T-helper 2 cell treated with Interferon-gamma antibody and Interleukin-4, amounts not matched to agents 5 μg/mL and 100 μg/mL, for 36 hours (primary cell): Measurements from ENCODE around the gene CARD11.

Source experiments
- DNase-seq: peaks from one replicate; pipeline ENCODE4 v3.0.0; 2021; ENCODE audit warnings: low spot score
- H3K27ac Mint-ChIP-seq: one replicate; pipeline ENCODE4 v1.8.0; 2021; ENCODE audit warnings: mild to moderate bottlenecking, mixed read lengths
- H3K27me3 Mint-ChIP-seq: one replicate; pipeline ENCODE4 v1.8.0; 2021; ENCODE audit warnings: low read depth, mixed read lengths
- H3K36me3 Mint-ChIP-seq: one replicate; pipeline ENCODE4 v1.8.0; 2021; ENCODE audit warnings: low read depth, mixed read lengths
- H3K4me1 Mint-ChIP-seq: one replicate; pipeline ENCODE4 v1.8.0; 2021; ENCODE audit warnings: low read depth, mixed read lengths
- H3K4me3 Mint-ChIP-seq: one replicate; pipeline ENCODE4 v1.8.0; 2022; ENCODE audit warnings: mild to moderate bottlenecking, moderate library complexity, mixed read lengths
- H3K9me3 Mint-ChIP-seq: one replicate; pipeline ENCODE4 v1.8.0; 2021; ENCODE audit warnings: mixed read lengths

Gene CARD11

DNA sequence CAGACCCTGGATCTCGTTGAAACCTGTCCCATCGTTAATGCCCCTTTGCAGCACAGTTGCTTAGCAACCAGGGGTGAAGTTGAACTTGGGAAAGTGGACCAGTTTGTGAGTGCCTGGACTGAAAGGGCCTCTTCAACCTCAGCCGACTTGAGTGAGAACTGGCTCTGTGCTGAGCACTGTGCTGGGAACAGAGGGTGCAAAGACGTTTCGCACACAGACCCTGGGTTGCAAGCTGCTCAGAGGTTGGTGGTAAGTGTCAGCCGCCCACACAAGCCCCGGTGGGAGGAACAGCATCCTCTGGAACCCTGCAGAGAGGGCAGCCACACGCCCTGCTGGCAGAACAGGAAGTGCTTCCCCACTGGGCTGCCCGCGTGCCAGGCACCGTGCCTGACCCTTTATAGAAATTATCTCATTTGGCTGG is 89.2 kb downstream of the CARD11 start:
- H3K27ac Mint-ChIP-seq, result peak overlapping the region; percentile 62
- H3K4me3 Mint-ChIP-seq, result peak overlapping the region; percentile 35
- peaks cover 59% of the 10 kb centered on the region for H3K4me1 Mint-ChIP-seq
- no peak for DNase-seq
- peaks cover 19% of the 10 kb centered on the region for H3K9me3 Mint-ChIP-seq
- no peaks in the 10 kb centered on the region for H3K27me3 Mint-ChIP-seq
- peaks cover 82% of the 10 kb centered on the region for H3K36me3 Mint-ChIP-seq

GRCh38 chr7:2953588-2954407 is 89.9 kb downstream of the CARD11 start:
- Mint-ChIP-seq H3K4me1 (peaks cover 55% of the 10 kb centered on the region), H3K36me3 (peaks cover 81% of the 10 kb centered on the region), H3K27me3 (no peaks in the 10 kb centered on the region), H3K4me3 (no peak overlapping the region), H3K27ac (peak overlapping the region; percentile 62), H3K9me3 (peaks cover 21% of the 10 kb centered on the region)
- no peak for DNase-seq

GRCh38 chr7:2953099-2953498 is 90.6 kb downstream of the CARD11 start:
- H3K9me3 Mint-ChIP-seq, result peaks cover 21% of the 10 kb centered on the region
- H3K36me3 Mint-ChIP-seq, result peaks cover 81% of the 10 kb centered on the region
- H3K4me3 Mint-ChIP-seq, result no peak overlapping the region
- no peak overlapping the region for H3K27ac Mint-ChIP-seq
- H3K27me3 Mint-ChIP-seq, result no peaks in the 10 kb centered on the region
- H3K4me1 Mint-ChIP-seq, result peaks cover 52% of the 10 kb centered on the region
- no peak for DNase-seq

DNA sequence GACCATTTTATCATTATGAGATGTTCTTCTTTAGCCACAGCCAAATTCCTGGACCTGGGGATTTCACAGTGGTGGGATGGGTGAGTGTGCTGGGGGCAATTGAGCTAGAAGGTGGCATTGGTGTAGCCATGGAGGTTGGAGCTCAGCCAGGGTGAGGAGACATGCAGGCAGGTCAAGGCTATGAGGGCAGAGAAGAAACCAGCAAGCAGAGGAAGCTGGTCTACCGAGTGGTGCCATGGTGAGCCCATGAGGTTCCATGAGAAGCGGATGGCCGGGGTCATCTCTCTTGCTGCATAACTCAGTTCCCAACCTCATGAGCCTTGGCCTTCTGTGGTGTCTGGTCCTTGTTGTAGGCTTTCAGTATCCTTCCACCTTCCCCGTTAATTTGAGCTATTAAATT is 91.4 kb downstream of the CARD11 start:
- Mint-ChIP-seq H3K9me3 (peaks cover 21% of the 10 kb centered on the region), H3K36me3 (peaks cover 81% of the 10 kb centered on the region), H3K4me3 (no peak overlapping the region), H3K4me1 (peaks cover 47% of the 10 kb centered on the region), H3K27ac (no peak overlapping the region), H3K27me3 (no peaks in the 10 kb centered on the region)
- DNase-seq, result no peak

DNA sequence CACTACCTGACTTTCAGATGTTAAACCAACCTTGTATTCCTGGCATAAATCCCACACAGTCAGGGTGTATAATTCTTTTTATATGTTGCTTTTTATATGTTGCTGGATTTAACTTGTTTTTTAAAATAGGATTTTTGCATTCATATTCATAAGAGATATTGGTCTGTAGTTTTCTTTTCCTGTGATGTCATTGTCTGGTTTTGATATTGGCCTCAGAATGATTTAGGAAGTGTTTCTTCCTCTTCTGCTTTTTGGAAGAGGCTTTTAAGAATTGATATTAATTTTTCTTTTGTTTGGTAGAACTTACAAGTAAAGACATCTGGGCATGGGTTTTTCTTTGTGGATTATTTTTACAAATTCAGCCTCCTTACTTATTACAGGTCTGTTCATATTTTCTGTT is 93.1 kb downstream of the CARD11 start:
- H3K9me3 Mint-ChIP-seq, result peaks cover 21% of the 10 kb centered on the region
- H3K27ac Mint-ChIP-seq, result no peak overlapping the region
- no peaks in the 10 kb centered on the region for H3K27me3 Mint-ChIP-seq
- H3K36me3 Mint-ChIP-seq, result peaks cover 88% of the 10 kb centered on the region
- DNase-seq, result no peak
- H3K4me3 Mint-ChIP-seq, result no peak overlapping the region
- H3K4me1 Mint-ChIP-seq, result peaks cover 34% of the 10 kb centered on the region

GRCh38 chr7:2948749-2949148 is 94.9 kb downstream of the CARD11 start:
- no peaks in the 10 kb centered on the region for H3K27me3 Mint-ChIP-seq
- DNase-seq, result no peak
- peaks cover 21% of the 10 kb centered on the region for H3K9me3 Mint-ChIP-seq
- peaks cover 18% of the 10 kb centered on the region for H3K4me1 Mint-ChIP-seq
- H3K4me3 Mint-ChIP-seq, result no peak overlapping the region
- H3K36me3 Mint-ChIP-seq, result peaks cover 85% of the 10 kb centered on the region
- no peak overlapping the region for H3K27ac Mint-ChIP-seq

- Mint-ChIP-seq H3K4me1 (peaks cover 16% of the 10 kb centered on the region), H3K9me3 (peaks cover 21% of the 10 kb centered on the region), H3K36me3 (peaks cover 81% of the 10 kb centered on the region), H3K27ac (no peak overlapping the region), H3K4me3 (no peak overlapping the region), H3K27me3 (no peaks in the 10 kb centered on the region)
- DNase-seq, result no peak
Observed at GRCh38 chr7:2947058-2947780, 96.4 kb downstream of the CARD11 start.

- Mint-ChIP-seq H3K4me1 (peaks cover 5% of the 10 kb centered on the region), H3K27me3 (no peaks in the 10 kb centered on the region), H3K9me3 (peaks cover 10% of the 10 kb centered on the region), H3K4me3 (no peak overlapping the region), H3K36me3 (peaks cover 68% of the 10 kb centered on the region), H3K27ac (peak overlapping the region; percentile 1)
- no peak for DNase-seq
Observed at GRCh38 chr7:2945171-2945570, 98.5 kb downstream of the CARD11 start.

DNA sequence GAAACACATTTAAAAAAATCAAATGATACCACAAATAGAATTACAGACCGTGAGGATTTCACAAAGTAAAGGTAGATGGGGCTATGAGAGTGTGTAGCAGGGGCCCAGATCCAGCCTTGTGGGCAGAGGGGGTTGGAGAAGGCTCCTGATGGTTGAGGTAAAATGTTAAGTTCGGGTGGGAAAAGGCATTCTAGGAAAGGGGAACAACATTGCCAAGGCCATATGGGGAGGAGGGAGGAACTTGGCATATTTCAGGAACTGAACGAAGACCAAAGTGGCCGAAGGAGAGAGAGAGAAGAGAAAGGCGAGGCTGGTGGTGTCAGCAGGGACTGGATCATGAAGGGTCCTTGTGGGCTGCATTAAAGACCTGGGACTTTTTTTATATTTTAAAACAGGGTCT is 98.9 kb downstream of the CARD11 start:
- no peak overlapping the region for H3K4me3 Mint-ChIP-seq
- H3K36me3 Mint-ChIP-seq, result peaks cover 68% of the 10 kb centered on the region
- no peak for DNase-seq
- peaks cover 3% of the 10 kb centered on the region for H3K4me1 Mint-ChIP-seq
- no peaks in the 10 kb centered on the region for H3K27me3 Mint-ChIP-seq
- peaks cover 6% of the 10 kb centered on the region for H3K9me3 Mint-ChIP-seq
- H3K27ac Mint-ChIP-seq, result peak overlapping the region; percentile 55

GRCh38 chr7:2943851-2944601 is 99.6 kb downstream of the CARD11 start:
- DNase-seq, result no peak
- H3K27ac Mint-ChIP-seq, result no peak overlapping the region
- H3K9me3 Mint-ChIP-seq, result no peaks in the 10 kb centered on the region
- H3K36me3 Mint-ChIP-seq, result peaks cover 68% of the 10 kb centered on the region
- no peaks in the 10 kb centered on the region for H3K27me3 Mint-ChIP-seq
- H3K4me3 Mint-ChIP-seq, result no peak overlapping the region
- H3K4me1 Mint-ChIP-seq, result peaks cover 3% of the 10 kb centered on the region

DNA sequence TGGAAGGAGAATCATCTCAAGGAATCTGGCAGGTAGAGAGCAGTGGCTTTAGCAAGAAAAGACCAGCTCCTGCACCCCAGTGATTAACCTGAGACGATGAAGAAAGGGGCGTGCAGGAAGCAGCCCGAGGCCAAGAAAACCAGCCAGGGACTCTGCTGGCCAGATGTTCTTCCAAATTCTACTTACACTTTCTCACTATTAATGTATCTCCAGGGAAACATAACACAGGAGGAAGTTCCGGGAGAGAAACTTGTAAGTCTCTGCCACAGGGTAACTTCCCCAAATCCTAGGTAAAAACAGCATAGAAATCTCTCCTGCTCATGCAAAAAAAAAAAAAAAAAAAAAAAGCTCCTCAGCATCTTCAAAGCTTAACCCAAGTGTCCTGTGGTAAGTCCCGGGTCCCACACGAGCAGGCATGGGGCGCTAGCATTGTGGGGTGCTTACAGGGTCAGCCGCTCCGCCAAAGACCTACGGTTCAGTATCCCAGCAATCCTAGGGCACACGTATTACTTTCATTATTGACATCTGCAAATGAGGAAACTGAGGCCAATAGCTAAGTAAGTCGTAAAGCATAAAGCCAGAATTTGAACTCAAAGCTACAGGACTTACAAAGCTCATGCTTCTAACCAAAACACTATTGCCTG is 102.3 kb downstream of the CARD11 start:
- no peak overlapping the region for H3K27ac Mint-ChIP-seq
- no peaks in the 10 kb centered on the region for H3K27me3 Mint-ChIP-seq
- H3K4me1 Mint-ChIP-seq, result no peaks in the 10 kb centered on the region
- no peak for DNase-seq
- H3K36me3 Mint-ChIP-seq, result peaks cover 64% of the 10 kb centered on the region
- no peak overlapping the region for H3K4me3 Mint-ChIP-seq
- H3K9me3 Mint-ChIP-seq, result no peaks in the 10 kb centered on the region

DNA sequence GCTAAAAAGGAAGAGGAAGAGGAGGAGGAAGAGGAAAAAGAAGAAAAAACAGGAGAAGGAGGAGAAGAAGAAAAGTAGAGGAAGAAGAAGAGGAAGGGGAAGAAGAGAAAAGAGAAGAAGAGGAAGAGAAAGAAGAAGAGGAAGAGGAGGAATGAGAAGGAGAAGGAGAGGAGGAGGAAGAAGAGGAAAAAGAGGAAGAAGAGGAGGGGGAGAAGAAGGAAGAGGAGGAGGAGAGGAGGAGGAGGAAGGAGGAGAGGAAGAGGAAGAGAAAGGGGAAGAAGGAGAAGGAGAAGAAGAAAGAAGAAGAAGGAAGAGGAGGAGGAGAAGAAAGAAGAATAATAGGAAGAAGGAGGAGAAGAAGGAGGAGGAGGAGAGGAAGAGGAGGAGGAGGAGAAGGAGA is 103.2 kb downstream of the CARD11 start:
- no peak overlapping the region for H3K4me3 Mint-ChIP-seq
- H3K27ac Mint-ChIP-seq, result peak overlapping the region; percentile 58

DNA sequence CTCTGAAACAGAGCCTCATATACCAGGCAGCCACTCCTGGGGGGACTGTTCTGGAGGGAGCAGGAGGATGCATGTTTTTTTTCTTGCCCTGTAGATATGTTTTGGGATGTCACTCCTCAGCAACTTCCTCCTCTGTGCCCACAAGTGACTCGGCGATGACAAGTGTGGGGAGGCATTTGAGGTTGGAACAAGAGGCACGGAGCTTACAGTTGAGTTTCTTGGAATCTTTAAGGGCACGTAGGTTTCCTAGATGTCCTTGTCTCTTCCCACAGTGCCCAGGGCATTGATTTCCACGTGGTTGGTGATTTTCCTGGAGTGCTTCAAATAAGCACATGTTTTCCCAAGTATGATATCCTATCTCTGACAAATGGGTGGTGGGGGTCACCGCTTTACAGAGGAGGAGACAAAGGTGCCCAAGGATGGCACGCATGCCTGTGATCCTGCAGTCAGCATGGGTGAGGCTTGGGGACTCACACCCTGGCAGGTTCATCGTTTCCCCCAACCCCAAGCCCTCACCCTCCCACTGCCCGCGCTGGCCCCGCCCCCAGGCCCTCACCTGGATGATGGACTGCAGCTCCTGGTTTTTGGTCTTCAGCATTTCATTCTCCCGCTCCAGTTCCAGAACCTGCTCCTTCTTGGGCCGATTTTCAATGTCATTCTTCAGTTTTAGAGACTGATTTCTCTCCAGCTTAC is 104.3 kb downstream of the CARD11 start:
- Mint-ChIP-seq H3K9me3 (no peaks in the 10 kb centered on the region), H3K4me3 (no peak overlapping the region), H3K36me3 (peaks cover 60% of the 10 kb centered on the region), H3K4me1 (no peaks in the 10 kb centered on the region), H3K27ac (no peak overlapping the region), H3K27me3 (no peaks in the 10 kb centered on the region)
- DNase-seq, result no peak

More for the DNA sequence above, 103.2 kb downstream of the CARD11 start:
- Mint-ChIP-seq H3K27me3 (no peaks in the 10 kb centered on the region), H3K9me3 (no peaks in the 10 kb centered on the region), H3K4me1 (no peaks in the 10 kb centered on the region), H3K36me3 (peaks cover 59% of the 10 kb centered on the region)
- DNase-seq, result no peak
